IMR-90 (cell line): ENCODE measurements around the gene CCDC40. TPM values are rescaled to one million over a fixed set of nuclear protein-coding genes. Genes with fewer than 3 reads are reported as not detected.

Experiments
- ATAC-seq: fragments of 200-7000 bp; cut with Tn5 transposase; 2 replicates; pipeline ENCODE4 v1.9.1; 2020; ENCODE audit warnings: low read depth, mild to moderate bottlenecking, moderate library complexity
- BruUV-seq: library from RNA; stranded (reverse); fragments of 400-500 nt; replicated peaks from 2 replicates; lab custom pipeline; 2021; lab: Mats Ljungman, UMichigan
- CTCF ChIA-PET: fragments of 300-600 bp; formaldehyde crosslinking; extraction: SDS; loops from one replicate; lab custom pipeline; 2021; ENCODE audit warnings: antibody characterized with exemption; lab: Yijun Ruan, JAX
- POLR2A ChIA-PET: fragments of 300-600 bp; sonication (Branson Sonifier 250); formaldehyde crosslinking; loops from one replicate; lab custom pipeline; 2022; ENCODE audit warnings: antibody characterized with exemption; ENCODE audit not compliant: unreplicated experiment; lab: Charles Lee
- DNase-seq: peaks from one replicate; pipeline ENCODE4 v3.0.0; 2013
- H2AFZ ChIP-seq: replicated peaks from 2 replicates; pipeline ENCODE3; 2013; ENCODE audit warnings: low read length, mild to moderate bottlenecking; ENCODE audit not compliant: poor library complexity
- H2AK5ac ChIP-seq: 2 replicates; pipeline ENCODE4 v1.6.1; 2013; ENCODE audit warnings: low read depth, low read length, inconsistent platforms
- H2AK9ac ChIP-seq: replicated peaks from 2 replicates; pipeline ENCODE3; 2013; ENCODE audit warnings: mild to moderate bottlenecking, low read depth, low read length, moderate library complexity; ENCODE audit not compliant: poor library complexity
- H2BK120ac ChIP-seq: 2 replicates; pipeline ENCODE4 v1.6.1; 2013; ENCODE audit warnings: low read depth, low read length, inconsistent platforms
- H2BK15ac ChIP-seq: 3 replicates; pipeline ENCODE4 v1.6.1; 2013; ENCODE audit warnings: low read depth, low read length, inconsistent platforms
- H2BK20ac ChIP-seq: 2 replicates; pipeline ENCODE4 v1.6.1; 2013; ENCODE audit warnings: low read depth, mild to moderate bottlenecking, inconsistent platforms, low read length, moderate library complexity
- H2BK5ac ChIP-seq: 2 replicates; pipeline ENCODE4 v1.6.1; 2013; ENCODE audit warnings: mild to moderate bottlenecking, low read depth, low read length, inconsistent platforms; ENCODE audit not compliant: poor library complexity, severe bottlenecking
- H3K14ac ChIP-seq: replicated peaks from 2 replicates; pipeline ENCODE4 v1.6.1; 2013; ENCODE audit warnings: low read depth, low read length, inconsistent platforms
- H3K18ac ChIP-seq: 2 replicates; pipeline ENCODE4 v1.6.1; 2013; ENCODE audit warnings: low read depth, low read length, control low read depth
- H3K23ac ChIP-seq: 2 replicates; pipeline ENCODE4 v1.6.1; 2013; ENCODE audit warnings: low read depth, low read length, inconsistent platforms
- H3K27ac ChIP-seq: 2 replicates; pipeline ENCODE4 v1.5.1; 2013; ENCODE audit warnings: mild to moderate bottlenecking, control low read depth, low read length; ENCODE audit not compliant: insufficient read depth
- H3K27me3 ChIP-seq: 2 replicates; pipeline ENCODE4 v1.6.1; 2013; ENCODE audit warnings: low read length; ENCODE audit not compliant: control insufficient read depth, insufficient read depth
- H3K36me3 ChIP-seq: 2 replicates; pipeline ENCODE4 v1.6.1; 2013; ENCODE audit warnings: low read length, mixed read lengths; ENCODE audit not compliant: control insufficient read depth, insufficient read depth
- H3K4ac ChIP-seq: 2 replicates; pipeline ENCODE4 v1.6.1; 2013; ENCODE audit warnings: low read depth, low read length, inconsistent platforms
- H3K4me1 ChIP-seq: 2 replicates; pipeline ENCODE4 v1.6.1; 2013; ENCODE audit warnings: low read length, mixed read lengths; ENCODE audit not compliant: control insufficient read depth, insufficient read depth
- H3K4me2 ChIP-seq: 2 replicates; pipeline ENCODE4 v1.6.1; 2013; ENCODE audit warnings: low read depth, mild to moderate bottlenecking, control low read depth, low read length, moderate library complexity
- H3K4me3 ChIP-seq: 2 replicates; pipeline ENCODE4 v1.5.1; 2013; ENCODE audit warnings: low read depth, mild to moderate bottlenecking, control low read depth, low read length, moderate library complexity; ENCODE audit not compliant: insufficient read depth
- H3K56ac ChIP-seq: 2 replicates; pipeline ENCODE4 v1.6.1; 2013; ENCODE audit warnings: low read length, inconsistent platforms; ENCODE audit not compliant: insufficient read depth; ENCODE audit errors: extremely low read depth
- H3K79me1 ChIP-seq, 2 experiments: 2 replicates each; pipeline ENCODE4 v1.6.1; 2013; ENCODE audit warnings: low read length in 2 of 2, inconsistent platforms in 1 of 2, low read depth in 1 of 2
- H3K9ac ChIP-seq: 2 replicates; pipeline ENCODE4 v1.6.1; 2013; ENCODE audit warnings: low read depth, low read length, control low read depth
- H3K9me1 ChIP-seq: 2 replicates; pipeline ENCODE4 v1.6.1; 2013; ENCODE audit warnings: low read length, inconsistent platforms; ENCODE audit not compliant: insufficient read depth
- H3K9me3 ChIP-seq: 2 replicates; pipeline ENCODE4 v1.6.1; 2013; ENCODE audit warnings: low read length; ENCODE audit not compliant: control insufficient read depth, insufficient read depth
- H4K20me1 ChIP-seq: 2 replicates; pipeline ENCODE4 v1.6.1; 2013; ENCODE audit warnings: low read length, inconsistent platforms; ENCODE audit not compliant: insufficient read depth
- H4K5ac ChIP-seq: 2 replicates; pipeline ENCODE4 v1.6.1; 2013; ENCODE audit warnings: mild to moderate bottlenecking, low read depth, low read length, control low read depth
- H4K8ac ChIP-seq, 2 experiments: 2 replicates each; pipeline ENCODE4 v1.6.1; 2013; ENCODE audit warnings: low read depth in 2 of 2, low read length in 2 of 2, control low read depth in 1 of 2, inconsistent platforms in 1 of 2
- H4K91ac ChIP-seq: 2 replicates; pipeline ENCODE4 v1.6.1; 2013; ENCODE audit warnings: low read depth, low read length, inconsistent platforms; ENCODE audit not compliant: insufficient read depth
- BHLHE40 ChIP-seq: fragments of 150-350 bp; IDR thresholded peaks from 2 replicates; pipeline ENCODE4 v1.6.1; 2016; ENCODE audit warnings: mild to moderate bottlenecking, low read depth, low read length
- CEBPB ChIP-seq: IDR thresholded peaks from 2 replicates; pipeline ENCODE4 v1.6.1; 2012; ENCODE audit warnings: low read depth, low read length, improper control_type of control experiment
- CHD1 ChIP-seq: IDR thresholded peaks from 2 replicates; pipeline ENCODE4 v1.6.1; 2012; ENCODE audit warnings: low read depth, low read length, improper control_type of control experiment
- FOS ChIP-seq: fragments of 150-350 bp; IDR thresholded peaks from 2 replicates; pipeline ENCODE4 v1.6.1; 2016; ENCODE audit warnings: low read depth, low read length
- MAFK ChIP-seq: IDR thresholded peaks from 2 replicates; pipeline ENCODE4 v1.6.1; 2012; ENCODE audit warnings: low read depth, low read length, improper control_type of control experiment
- MAZ ChIP-seq: IDR thresholded peaks from 2 replicates; pipeline ENCODE4 v1.6.1; 2012; ENCODE audit warnings: low read depth, mild to moderate bottlenecking, low read length, improper control_type of control experiment, moderate library complexity, borderline replicate concordance
- MXI1 ChIP-seq: IDR thresholded peaks from 2 replicates; pipeline ENCODE4 v1.6.1; 2012; ENCODE audit warnings: low read depth, mild to moderate bottlenecking, low read length, moderate library complexity, borderline replicate concordance
- NFE2L2 ChIP-seq: fragments of 150-350 bp; IDR thresholded peaks from 2 replicates; pipeline ENCODE4 v1.6.1; 2016; ENCODE audit warnings: low read depth, mild to moderate bottlenecking, low read length
- POLR2A ChIP-seq: IDR thresholded peaks from 2 replicates; pipeline ENCODE4 v1.6.1; 2012; ENCODE audit warnings: mild to moderate bottlenecking, low read depth, low read length
- RAD21 ChIP-seq: IDR thresholded peaks from 2 replicates; pipeline ENCODE4 v1.6.1; 2012; ENCODE audit warnings: low read length, improper control_type of control experiment
- RCOR1 ChIP-seq: IDR thresholded peaks from 2 replicates; pipeline ENCODE4 v1.6.1; 2012; ENCODE audit warnings: mild to moderate bottlenecking, low read length, improper control_type of control experiment; ENCODE audit not compliant: insufficient replicate concordance
- RFX5 ChIP-seq: IDR thresholded peaks from 2 replicates; pipeline ENCODE4 v1.8.0; 2012; ENCODE audit warnings: low read depth, mild to moderate bottlenecking, low read length, moderate library complexity
- SMC3 ChIP-seq: fragments of 150-350 bp; IDR thresholded peaks from 2 replicates; pipeline ENCODE4 v1.6.1; 2016; ENCODE audit warnings: low read depth, mild to moderate bottlenecking, antibody characterized with exemption, low read length, moderate library complexity
- WGBS, 2 experiments: methylation state at CpG; one replicate each; pipeline versions ENCODE4 v1.1.5 to v1.1.7; 2013; ENCODE audit warnings: missing lambda C conversion rate in 2 of 2; ENCODE audit not compliant: insufficient read length in 1 of 2; ENCODE audit errors: extremely low coverage in 2 of 2; 5-methylcytosine and 5-hydroxymethylcytosine counted together
- dilution Hi-C: fragments of 300-500 bp; cut with HindIII; formaldehyde crosslinking; loops from one replicate; pipeline ENCODE4 v1.14.3; 2018; ENCODE audit warnings: low sequenced_read_pairs; ENCODE audit not compliant: unreplicated experiment
- in situ Hi-C: fragments of 300-500 bp; cut with MboI; formaldehyde crosslinking; loops from 3 replicates; pipeline ENCODE4 v1.14.3; 2019; ENCODE audit warnings: low sequenced_read_pairs, inconsistent platforms, mixed read lengths
- intact Hi-C: fragments of 100-400 bp; cut with micrococcal nuclease; formaldehyde crosslinking; loops from 2 replicates; pipeline ENCODE4 v1.10.0; 2022
- polyA plus RNA-seq, 3 experiments: library from polyadenylated mRNA; depleted of rRNA; stranded (reverse); fragments of >200 nt; gene quantifications; 2 replicates each; pipeline ENCODE4 v1.2.3, GENCODE V29; 2012; ENCODE audit warnings: low replicate concordance in 1 of 3
- total RNA-seq: library from RNA; depleted of rRNA; stranded (reverse); fragments of >200 nt; gene quantifications from 2 replicates; pipeline ENCODE4 v1.2.3, GENCODE V29; 2012
- TF ChIP-seq, protein P1 (sequence below): fragments of 150-350 bp; IDR thresholded peaks from 2 replicates; pipeline ENCODE4 v1.6.1; 2017; ENCODE audit warnings: mild to moderate bottlenecking, antibody characterized with exemption, low read length, low read depth
- TF ChIP-seq, protein P2 (sequence below): fragments of 150-350 bp; IDR thresholded peaks from 2 replicates; pipeline ENCODE4 v1.6.1; 2016; ENCODE audit warnings: low read depth, mild to moderate bottlenecking, low read length, moderate library complexity, borderline replicate concordance

Gene CCDC40
- total and polyA plus RNA-seq, 2 of the 4 experiments (the other 2 are of a cell fraction) = 0.90 to 4.7 TPM

DNA sequence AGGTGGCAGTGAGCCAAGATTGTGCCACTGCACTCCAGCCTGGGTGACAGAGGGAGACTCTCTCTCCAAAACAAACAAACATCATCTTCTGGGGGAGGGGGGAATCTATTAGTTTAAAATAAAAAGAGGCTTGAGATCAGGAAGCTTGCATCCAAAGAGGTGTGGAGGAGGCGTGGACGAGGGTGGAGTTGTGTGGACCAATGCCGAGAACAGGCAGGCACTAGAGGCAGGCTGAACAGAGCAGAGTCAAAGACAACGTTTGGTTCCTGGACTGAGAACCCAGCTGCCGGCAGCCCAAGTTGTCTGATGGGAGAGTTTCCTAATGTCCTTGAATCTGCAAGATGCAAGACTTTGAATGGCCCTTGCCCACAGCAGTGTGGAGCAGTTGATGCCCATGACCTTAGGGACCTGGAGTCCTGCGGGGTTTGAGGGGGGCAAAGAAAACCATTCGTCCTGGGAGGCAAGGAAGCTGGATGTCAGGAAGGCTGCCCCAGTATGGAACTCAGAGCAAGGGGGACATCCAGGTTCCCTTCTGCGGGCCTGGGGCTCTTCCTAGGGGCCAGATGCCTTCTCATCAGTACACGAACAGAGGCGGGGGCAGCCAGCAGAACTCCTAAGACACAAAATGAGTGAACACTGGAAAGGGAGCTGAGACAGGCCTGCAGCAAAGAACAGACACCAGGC, 9.9 kb upstream of the CCDC40 start:
- Histone ChIP-seq H2AK5ac (no peak overlapping the region), H3K14ac (no peak overlapping the region), H3K4me3 (no peak overlapping the region), H2BK5ac (no peak overlapping the region), H3K27ac (no peak overlapping the region), H4K5ac (no peak overlapping the region), H2AFZ (no peak overlapping the region), H3K56ac (no peak overlapping the region), H3K9me1 (peaks cover 41% of the 10 kb centered on the region), H2BK120ac (no peak overlapping the region), H4K20me1 (peaks cover 72% of the 10 kb centered on the region), H3K4ac (no peak overlapping the region), H3K36me3 (no peaks in the 10 kb centered on the region), H3K79me1 (peaks cover 59 to 81% of the 10 kb centered on the region in 2 experiments), H2BK15ac (no peak overlapping the region), H3K4me2 (no peak overlapping the region), H4K91ac (no peak overlapping the region), H3K27me3 (no peaks in the 10 kb centered on the region), H2BK20ac (no peak overlapping the region), H4K8ac (no peak overlapping the region), H3K9me3 (no peaks in the 10 kb centered on the region), H3K18ac (no peak overlapping the region), H2AK9ac (no peak overlapping the region), H3K9ac (no peak overlapping the region), H3K23ac (no peak overlapping the region), H3K4me1 (peaks cover 23% of the 10 kb centered on the region)
- WGBS, 2 experiments = 80% methylated on average over 6 of the region's 10 CpGs; no CpG with 5 or more reads in 1 of the 2 experiments
- in situ Hi-C loops = no loop called here
- intact Hi-C loops = no loop called here
- CTCF ChIA-PET = no interaction called here
- dilution Hi-C loops = no loop called here
- TF ChIP-seq RCOR1 = no peak
- no peak for TF ChIP-seq CHD1
- TF ChIP-seq NFE2L2 = no peak
- no peak for TF ChIP-seq MXI1
- TF ChIP-seq CEBPB = no peak
- TF ChIP-seq BHLHE40 = no peak
- TF ChIP-seq FOS = no peak
- no peak for TF ChIP-seq RFX5
- TF ChIP-seq MAZ = no peak
- TF ChIP-seq SMC3 = no peak
- TF ChIP-seq POLR2A = no peak
- no peak for TF ChIP-seq MAFK
- TF ChIP-seq, protein P1, sequence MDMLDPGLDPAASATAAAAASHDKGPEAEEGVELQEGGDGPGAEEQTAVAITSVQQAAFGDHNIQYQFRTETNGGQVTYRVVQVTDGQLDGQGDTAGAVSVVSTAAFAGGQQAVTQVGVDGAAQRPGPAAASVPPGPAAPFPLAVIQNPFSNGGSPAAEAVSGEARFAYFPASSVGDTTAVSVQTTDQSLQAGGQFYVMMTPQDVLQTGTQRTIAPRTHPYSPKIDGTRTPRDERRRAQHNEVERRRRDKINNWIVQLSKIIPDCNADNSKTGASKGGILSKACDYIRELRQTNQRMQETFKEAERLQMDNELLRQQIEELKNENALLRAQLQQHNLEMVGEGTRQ = no peak
- TF ChIP-seq RAD21 = no peak
- TF ChIP-seq, protein P2, sequence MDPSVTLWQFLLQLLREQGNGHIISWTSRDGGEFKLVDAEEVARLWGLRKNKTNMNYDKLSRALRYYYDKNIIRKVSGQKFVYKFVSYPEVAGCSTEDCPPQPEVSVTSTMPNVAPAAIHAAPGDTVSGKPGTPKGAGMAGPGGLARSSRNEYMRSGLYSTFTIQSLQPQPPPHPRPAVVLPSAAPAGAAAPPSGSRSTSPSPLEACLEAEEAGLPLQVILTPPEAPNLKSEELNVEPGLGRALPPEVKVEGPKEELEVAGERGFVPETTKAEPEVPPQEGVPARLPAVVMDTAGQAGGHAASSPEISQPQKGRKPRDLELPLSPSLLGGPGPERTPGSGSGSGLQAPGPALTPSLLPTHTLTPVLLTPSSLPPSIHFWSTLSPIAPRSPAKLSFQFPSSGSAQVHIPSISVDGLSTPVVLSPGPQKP = no peak
- POLR2A ChIA-PET = no interaction called here
- DNase-seq (no peak), ATAC-seq (no peak)
- BruUV-seq = no TSS peak
